Measurements from ENCODE around the gene DACH2. TPM values are rescaled to one million over a fixed set of nuclear protein-coding genes. Genes with fewer than 3 reads are reported as not detected.

The DACH2 gene
- polyA plus RNA-seq, 3 donors = not detected

DNA sequence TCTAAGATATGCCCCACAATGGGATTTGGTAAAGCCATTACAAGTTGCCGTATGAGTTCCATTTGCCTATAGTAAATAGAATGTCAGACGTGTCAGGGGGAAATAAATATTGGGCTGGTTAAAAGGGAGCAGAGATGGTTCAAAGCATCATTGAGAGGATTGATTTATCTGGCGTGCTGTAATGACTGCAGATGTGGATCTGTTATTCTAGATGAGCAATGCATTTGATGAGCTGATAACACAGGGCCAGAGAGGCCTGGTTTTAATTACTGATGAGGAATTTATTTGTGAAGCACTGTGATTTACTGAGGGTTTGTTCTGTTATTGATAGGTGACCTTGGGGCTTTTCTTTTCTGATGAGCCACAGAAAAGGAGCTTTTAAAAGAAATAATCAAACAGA is 62.5 kb downstream of the DACH2 start:
- no peak overlapping the region for H3K27ac Mint-ChIP-seq
- Histone ChIP-seq H3K4me3 (replicated peaks in 1 of 3; ENCODE audit: low read depth in 2 of 3, low read length in 3 of 3) (no peak overlapping the region), H3K4me1 (ENCODE audit: control insufficient read depth in 1 of 2, insufficient read depth in 2 of 2, low read length in 2 of 2) (no peaks in the 10 kb centered on the region), H3K36me3 (replicated peaks in 1 of 2; ENCODE audit: control insufficient read depth in 1 of 2, insufficient read depth in 2 of 2, low read length in 2 of 2) (no peaks in the 10 kb centered on the region), H3K9me3 (replicated peaks in 1 of 2; ENCODE audit: control insufficient read depth in 1 of 2, insufficient read depth in 1 of 2, low read length in 2 of 2) (no peaks in the 10 kb centered on the region), H3K9ac (ENCODE audit: insufficient read depth, low read length, poor library complexity, severe bottlenecking) (no peak overlapping the region), H3K27me3 (ENCODE audit: control insufficient read depth in 2 of 2, insufficient read depth in 2 of 2, low read length in 2 of 2) (no peaks in the 10 kb centered on the region), H3K4me2 (replicated peaks; ENCODE audit: extremely low read depth, low read length, poor library complexity, severe bottlenecking) (no peak overlapping the region), H3K27ac (ENCODE audit: low read depth in 1 of 2, low read length in 2 of 2) (no peak overlapping the region), H4K20me1 (ENCODE audit: insufficient read depth, low read length) (no peaks in the 10 kb centered on the region), H2AFZ (ENCODE audit: insufficient read depth, low read depth, low read length, poor library complexity, severe bottlenecking) (no peak overlapping the region), H3K79me2 (ENCODE audit: insufficient read depth, low read length) (no peaks in the 10 kb centered on the region)
- peaks cover 0 to 3% (median 0%) of the 10 kb centered on the region in 7 donors for H3K9me3 Mint-ChIP-seq
- no peak overlapping the region for H3K4me3 Mint-ChIP-seq
- DNase-seq = no peak
- no peaks in the 10 kb centered on the region for H3K27me3 Mint-ChIP-seq (ENCODE audit: low read depth in 3 of 3)
- no peaks in the 10 kb centered on the region for H3K36me3 Mint-ChIP-seq
- WGBS (ENCODE audit: insufficient coverage) = 80% methylated on average over 1 of the region's 3 CpGs
- H3K4me1 Mint-ChIP-seq = no peaks in the 10 kb centered on the region
- intact Hi-C loops (cut with micrococcal nuclease) = no loop called here
- TF ChIP-seq, protein P1, sequence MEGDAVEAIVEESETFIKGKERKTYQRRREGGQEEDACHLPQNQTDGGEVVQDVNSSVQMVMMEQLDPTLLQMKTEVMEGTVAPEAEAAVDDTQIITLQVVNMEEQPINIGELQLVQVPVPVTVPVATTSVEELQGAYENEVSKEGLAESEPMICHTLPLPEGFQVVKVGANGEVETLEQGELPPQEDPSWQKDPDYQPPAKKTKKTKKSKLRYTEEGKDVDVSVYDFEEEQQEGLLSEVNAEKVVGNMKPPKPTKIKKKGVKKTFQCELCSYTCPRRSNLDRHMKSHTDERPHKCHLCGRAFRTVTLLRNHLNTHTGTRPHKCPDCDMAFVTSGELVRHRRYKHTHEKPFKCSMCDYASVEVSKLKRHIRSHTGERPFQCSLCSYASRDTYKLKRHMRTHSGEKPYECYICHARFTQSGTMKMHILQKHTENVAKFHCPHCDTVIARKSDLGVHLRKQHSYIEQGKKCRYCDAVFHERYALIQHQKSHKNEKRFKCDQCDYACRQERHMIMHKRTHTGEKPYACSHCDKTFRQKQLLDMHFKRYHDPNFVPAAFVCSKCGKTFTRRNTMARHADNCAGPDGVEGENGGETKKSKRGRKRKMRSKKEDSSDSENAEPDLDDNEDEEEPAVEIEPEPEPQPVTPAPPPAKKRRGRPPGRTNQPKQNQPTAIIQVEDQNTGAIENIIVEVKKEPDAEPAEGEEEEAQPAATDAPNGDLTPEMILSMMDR (IDR thresholded peaks at IDR 0.05) = no peak

DNA sequence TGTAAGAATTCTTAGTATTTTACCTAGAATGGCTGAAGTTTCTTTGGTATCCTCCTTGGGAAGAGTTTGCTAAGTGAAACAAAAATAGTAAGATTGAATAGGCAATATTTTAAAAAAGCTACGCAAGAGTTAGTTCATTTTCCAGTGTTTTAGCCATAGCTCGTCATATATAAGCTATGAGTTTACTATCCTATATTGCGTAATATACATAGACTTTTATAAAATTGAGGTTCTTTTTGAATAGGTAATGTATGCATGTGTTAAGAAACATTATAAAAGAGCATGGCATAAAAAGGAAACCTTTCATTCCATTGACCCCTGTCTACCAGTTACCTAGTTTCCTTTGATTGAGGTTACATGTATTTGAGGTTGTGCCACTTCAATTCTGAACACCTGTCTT is 67.0 kb downstream of the DACH2 start:
- Histone ChIP-seq H2AFZ (ENCODE audit: insufficient read depth, low read depth, low read length, poor library complexity, severe bottlenecking) (no peak overlapping the region), H3K4me3 (replicated peaks in 1 of 3; ENCODE audit: low read depth in 2 of 3, low read length in 3 of 3) (no peak overlapping the region), H3K9me3 (replicated peaks in 1 of 2; ENCODE audit: control insufficient read depth in 1 of 2, insufficient read depth in 1 of 2, low read length in 2 of 2) (no peaks in the 10 kb centered on the region), H4K20me1 (ENCODE audit: insufficient read depth, low read length) (no peaks in the 10 kb centered on the region), H3K79me2 (ENCODE audit: insufficient read depth, low read length) (no peaks in the 10 kb centered on the region), H3K4me2 (replicated peaks; ENCODE audit: extremely low read depth, low read length, poor library complexity, severe bottlenecking) (no peak overlapping the region), H3K4me1 (ENCODE audit: control insufficient read depth in 1 of 2, insufficient read depth in 2 of 2, low read length in 2 of 2) (no peaks in the 10 kb centered on the region), H3K27me3 (ENCODE audit: control insufficient read depth in 2 of 2, insufficient read depth in 2 of 2, low read length in 2 of 2) (no peaks in the 10 kb centered on the region), H3K27ac (ENCODE audit: low read depth in 1 of 2, low read length in 2 of 2) (no peak overlapping the region), H3K36me3 (replicated peaks in 1 of 2; ENCODE audit: control insufficient read depth in 1 of 2, insufficient read depth in 2 of 2, low read length in 2 of 2) (no peaks in the 10 kb centered on the region), H3K9ac (ENCODE audit: insufficient read depth, low read length, poor library complexity, severe bottlenecking) (no peak overlapping the region)
- Mint-ChIP-seq H3K27ac (no peak overlapping the region), H3K27me3 (ENCODE audit: low read depth in 3 of 3) (no peaks in the 10 kb centered on the region), H3K9me3 (peaks cover 0 to 3% (median 0%) of the 10 kb centered on the region in 7 donors), H3K4me1 (no peaks in the 10 kb centered on the region), H3K4me3 (no peak overlapping the region), H3K36me3 (no peaks in the 10 kb centered on the region)
- WGBS (ENCODE audit: insufficient coverage) = no CpG with 5 or more reads among the region's 3 CpGs
- intact Hi-C loops (cut with micrococcal nuclease) = no loop called here
- TF ChIP-seq, protein P1 (IDR thresholded peaks at IDR 0.05) = no peak
- no peak for DNase-seq

Measured in CD14-positive monocyte (primary cell).